Activated naive CD4-positive, alpha-beta T cell (primary cell): ENCODE data around the gene COX8C.
A peak's percentile ranks its signal among the peaks of the same experiment; 100 is the strongest.
"Not testable (repeated sequence)": the region's sequence is repeated elsewhere in the genome, so short reads cannot be mapped to it uniquely, and the experiment has no call there.

ENCODE experiments used
- DNase-seq, 4 experiments: peaks; one replicate each; lab custom pipeline; 2025; lab: John Stamatoyannopoulos, UW

The COX8C gene

GRCh38 chr14:93322929-93323599 lies 23.9 kb upstream of the COX8C start:
- no peak for DNase-seq

- DNase-seq, result no peak
Measured at GRCh38 chr14:93323600-93324174, 23.3 kb upstream of the COX8C start.

GRCh38 chr14:93326196-93326595 lies 20.8 kb upstream of the COX8C start:
- DNase-seq, result no peak

GRCh38 chr14:93328546-93328945 lies 18.4 kb upstream of the COX8C start:
- DNase-seq, result no peak

DNA sequence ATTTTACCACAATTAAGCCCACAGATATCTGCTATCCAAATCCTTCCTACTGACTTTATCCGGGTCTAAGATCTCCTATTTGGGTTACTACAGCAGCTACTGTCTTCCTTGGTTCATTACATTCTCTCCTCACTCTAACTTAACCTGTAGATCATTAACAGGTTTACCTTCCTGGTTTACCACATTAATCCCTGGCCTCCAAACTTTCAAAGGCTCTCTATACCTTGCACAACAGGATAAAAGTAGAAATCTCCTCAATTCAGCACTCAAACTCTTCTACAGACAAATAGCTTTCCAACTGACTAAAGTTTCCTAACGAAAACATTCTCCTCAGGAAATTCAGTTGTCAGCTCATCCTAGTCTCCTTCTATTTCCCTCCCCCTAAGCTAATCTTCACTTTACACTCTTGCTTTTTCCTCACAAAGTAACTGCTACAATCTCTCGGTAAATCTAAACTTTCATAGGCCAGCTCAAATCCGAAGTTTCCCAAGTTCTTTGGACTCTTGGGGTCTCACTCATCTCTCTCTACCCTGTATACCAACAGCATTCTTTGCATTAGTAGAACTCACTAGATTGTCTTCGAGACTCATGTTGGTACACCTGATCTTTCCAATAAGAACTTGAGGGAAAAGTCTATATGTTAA lies 16.9 kb upstream of the COX8C start:
- DNase-seq, result no peak

- no peak for DNase-seq
Measured at GRCh38 chr14:93330609-93331000, 16.4 kb upstream of the COX8C start.

- no peak for DNase-seq
Measured at GRCh38 chr14:93331002-93331727, 15.8 kb upstream of the COX8C start.

- no peak for DNase-seq
Measured at GRCh38 chr14:93331728-93332396, 15.1 kb upstream of the COX8C start.

DNA sequence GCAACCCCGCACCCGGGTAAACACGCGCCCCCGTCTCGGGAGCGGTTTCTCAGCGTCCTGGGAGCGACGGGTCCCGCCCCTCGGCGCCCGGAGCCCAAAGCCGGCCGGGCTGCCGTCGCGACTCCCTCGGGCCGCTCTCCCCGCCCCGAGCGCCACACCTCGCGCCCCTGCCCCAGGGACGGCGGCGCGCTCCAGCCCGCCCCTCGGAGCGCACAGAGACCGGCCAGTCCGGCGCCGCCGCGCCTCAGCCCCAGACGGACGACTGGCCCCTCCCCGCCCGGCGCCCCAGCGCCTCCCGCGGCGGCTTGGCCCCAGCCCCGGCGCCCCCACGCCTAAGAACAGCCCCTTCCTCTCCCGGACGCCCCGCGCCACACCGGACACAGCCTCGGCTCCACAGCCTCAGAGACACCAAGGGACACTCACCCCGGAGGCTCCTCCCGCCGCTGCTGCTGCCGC lies 14.6 kb upstream of the COX8C start:
- DNase-seq, result peak in 1 of 4 experiments; percentile 7

DNA sequence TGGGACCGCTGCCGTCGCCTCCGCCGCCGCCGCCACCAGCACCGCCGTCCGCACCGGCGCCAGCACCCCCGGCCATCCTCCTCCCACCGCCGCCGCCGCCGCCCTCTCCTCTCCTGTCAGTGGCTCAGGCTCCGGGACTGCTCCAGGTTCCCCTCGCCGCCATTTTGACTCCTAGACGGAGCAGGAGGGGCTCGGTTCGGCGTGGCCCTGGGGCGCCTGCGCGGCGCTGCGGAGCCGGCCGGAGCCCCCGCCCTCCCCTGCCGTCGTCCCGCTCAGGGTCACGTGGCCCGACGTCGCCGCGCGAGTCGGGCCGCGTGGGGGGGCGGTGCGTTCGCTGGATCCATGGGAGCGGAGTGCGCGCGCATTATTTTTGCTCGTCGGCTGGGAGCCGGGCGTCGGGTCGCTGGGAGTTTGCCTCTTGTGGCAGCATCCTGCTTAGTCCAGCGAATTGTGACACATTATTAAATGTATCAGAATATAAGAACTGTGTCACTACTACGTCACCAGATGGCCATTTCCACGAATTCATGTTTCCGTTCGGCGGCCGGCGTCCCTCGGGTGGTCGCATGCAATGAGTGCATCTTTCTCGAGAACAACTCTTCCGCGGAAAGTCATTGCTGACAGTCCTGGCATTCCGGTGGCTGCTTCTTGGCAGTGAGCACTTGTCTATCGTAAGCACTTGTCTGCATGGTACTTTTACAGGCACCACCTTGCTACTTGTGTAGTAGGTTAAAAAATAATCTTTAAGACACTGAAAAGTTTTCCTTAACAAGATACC lies 13.9 kb upstream of the COX8C start, which contains the start of gene BTBD7:
Gene BTBD7, minus strand, starts transcription at position 184 of the 778 bp plus-strand sequence. CDS start 36,985 bp downstream, outside the sequence.
- DNase-seq, result peak; percentile 76 to 95 (median 84)

DNA sequence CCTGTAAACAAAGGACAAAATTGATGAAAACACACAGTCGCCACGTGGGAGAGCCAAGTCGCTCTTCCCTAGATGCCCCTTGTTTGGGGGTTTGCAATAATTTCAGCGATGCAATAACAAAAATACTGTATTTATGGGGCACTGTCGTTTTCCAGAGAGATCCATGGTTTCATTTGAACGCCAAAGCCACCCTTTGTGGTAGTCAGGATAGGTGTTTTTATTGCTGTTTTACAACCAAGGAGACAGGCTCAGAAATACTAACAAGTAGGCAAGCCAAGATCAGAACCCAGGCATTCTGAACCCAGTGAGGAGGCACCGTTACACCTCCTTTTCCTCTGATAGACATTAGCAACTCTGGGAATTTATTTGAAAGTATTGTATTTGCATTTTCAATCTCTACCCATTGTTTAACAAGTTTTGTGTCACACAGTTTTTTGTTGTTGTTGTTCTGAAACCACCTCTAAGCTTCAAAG lies 13.3 kb upstream of the COX8C start:
- DNase-seq, result no peak

DNA sequence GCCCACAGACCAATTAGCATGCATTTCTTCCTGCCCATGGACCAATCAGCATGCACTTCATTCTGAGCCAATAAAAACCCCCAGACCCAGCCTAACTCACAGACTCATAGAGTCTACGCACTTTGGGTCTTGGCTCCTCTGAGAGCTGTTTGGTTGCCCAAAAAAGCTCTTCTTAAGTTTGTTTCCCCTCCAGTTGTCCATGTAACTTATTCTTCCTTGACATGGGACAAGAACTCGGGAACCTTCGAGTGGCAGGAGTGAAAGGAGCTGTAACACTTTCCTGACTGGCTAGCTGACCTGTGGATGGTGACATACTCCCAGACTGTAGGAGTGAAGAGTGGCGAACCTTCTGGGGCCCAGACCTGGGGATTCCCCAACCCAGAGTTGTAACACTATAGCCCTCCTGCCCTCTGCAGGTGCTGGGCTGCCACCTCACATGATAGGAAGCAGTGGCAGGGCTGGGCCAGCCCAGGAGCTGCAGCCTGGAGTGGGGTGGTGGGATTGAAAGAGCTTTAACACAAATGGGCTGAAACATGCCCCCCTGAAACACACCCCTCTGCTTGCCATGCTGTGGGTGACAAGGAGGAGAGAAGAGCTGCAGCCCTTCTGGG lies 9.7 kb upstream of the COX8C start:
- DNase-seq, result no peak

DNA sequence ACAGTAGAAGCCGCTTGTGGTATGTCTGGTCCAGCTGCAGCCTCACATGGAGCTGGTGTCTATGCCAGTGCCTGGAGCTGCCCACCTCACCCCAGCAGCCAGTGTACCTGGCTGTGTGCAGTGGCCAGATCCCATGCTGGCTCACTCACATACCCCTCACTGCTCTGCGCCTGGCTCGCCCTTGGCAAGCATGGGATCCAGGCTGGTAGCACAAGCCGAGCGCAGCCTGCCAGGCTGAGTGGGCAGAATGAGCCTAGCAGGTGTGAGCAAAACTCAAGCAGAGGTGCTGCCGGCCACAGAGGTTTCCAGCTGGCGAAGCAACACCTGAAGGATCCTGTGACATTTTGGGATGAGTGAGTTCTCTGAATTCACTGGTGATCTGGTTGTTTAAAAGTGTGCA lies 9.1 kb upstream of the COX8C start:
- no peak for DNase-seq

- no peak for DNase-seq
Measured at GRCh38 chr14:93343266-93343665, 3.7 kb upstream of the COX8C start.

GRCh38 chr14:93343797-93344196 lies 3.2 kb upstream of the COX8C start:
- DNase-seq, result no peak

DNA sequence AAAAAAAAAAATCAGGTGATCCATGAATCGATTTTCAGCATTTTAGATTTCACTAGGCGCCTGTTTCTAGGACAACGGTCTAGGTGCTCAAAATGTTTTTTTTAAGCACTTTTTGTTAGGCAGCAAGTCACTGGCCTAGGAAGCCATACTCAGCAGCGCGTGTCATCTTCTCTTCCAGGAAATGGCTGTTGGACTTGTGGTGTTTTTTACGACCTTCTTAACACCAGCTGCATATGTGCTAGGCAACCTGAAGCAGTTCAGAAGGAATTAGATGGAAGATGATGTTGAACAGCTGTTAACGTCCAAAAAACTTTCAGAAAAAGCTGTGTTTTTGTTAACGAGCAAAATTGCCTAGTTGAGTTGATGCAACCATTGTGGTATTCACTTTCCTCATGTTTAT lies 868 bp downstream of the COX8C start:
- no peak for DNase-seq

- no peak for DNase-seq
Measured at GRCh38 chr14:93348292-93348691, 1.3 kb downstream of the COX8C start.

- not testable (repeated sequence) for DNase-seq
Measured at GRCh38 chr14:93354873-93355272, 7.9 kb downstream of the COX8C start.

- DNase-seq, result no peak
Measured at GRCh38 chr14:93368996-93369712, 22.2 kb downstream of the COX8C start.

DNA sequence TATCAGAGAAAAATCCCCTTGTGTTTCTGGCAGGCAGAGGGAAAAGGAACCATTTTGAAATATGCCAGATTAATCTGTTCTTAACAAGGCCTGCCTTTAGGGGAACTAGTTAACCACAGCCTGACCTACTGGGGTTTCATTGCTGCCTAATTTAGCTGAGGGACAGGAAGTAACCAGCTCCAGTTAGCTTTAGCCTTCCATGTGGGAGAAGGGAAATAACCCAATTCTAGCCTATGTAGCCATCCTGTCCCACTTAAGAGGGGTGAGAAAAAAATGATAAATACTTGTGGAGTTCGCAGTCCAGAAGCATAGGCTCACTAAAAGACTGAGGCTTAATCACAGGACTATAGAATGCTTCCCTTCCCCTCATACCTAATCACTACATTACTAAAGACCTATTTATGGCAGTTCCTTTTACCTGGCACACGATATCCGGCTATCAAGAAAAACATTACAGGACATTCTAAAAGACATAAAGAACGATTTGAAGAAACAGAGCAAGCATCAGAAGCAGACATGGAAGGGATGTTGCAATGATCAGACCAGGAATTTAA lies 22.8 kb downstream of the COX8C start:
- no peak for DNase-seq
